A673 (cell line): Measurements from ENCODE around the gene CHRND. TPM values are rescaled to one million over a fixed set of nuclear protein-coding genes. Genes with fewer than 3 reads are reported as not detected.

Experiments
- BruUV-seq: library from RNA; stranded (reverse); fragments of 400-500 nt; replicated peaks from 2 replicates; lab custom pipeline; 2021; lab: Mats Ljungman, UMichigan
- CTCF ChIA-PET: fragments of 300-600 bp; sonication (Branson Sonifier 250); formaldehyde crosslinking; loops from one replicate; lab custom pipeline; 2022; ENCODE audit warnings: antibody characterized with exemption; lab: Charles Lee
- POLR2A ChIA-PET: fragments of 300-600 bp; sonication (Branson Sonifier 250); formaldehyde crosslinking; loops from one replicate; lab custom pipeline; 2022; ENCODE audit warnings: antibody characterized with exemption; ENCODE audit not compliant: low non-redundant PET; lab: Charles Lee
- DNase-seq: peaks from one replicate; pipeline ENCODE4 v3.0.0-alpha.2; 2015; ENCODE audit warnings: low spot score
- H3K27ac ChIP-seq: fragments of 200-600 bp; sonication (generic); 2 replicates; pipeline ENCODE4 v1.5.1; 2016; ENCODE audit warnings: mixed run types, low read depth, mild to moderate bottlenecking, mixed read lengths, antibody characterized with exemption, low read length; ENCODE audit not compliant: poor library complexity, severe bottlenecking
- H3K27me3 ChIP-seq: fragments of 200-600 bp; sonication (generic); replicated peaks from 2 replicates; pipeline ENCODE4 v1.6.1; 2017; ENCODE audit warnings: mixed run types, low read depth, mild to moderate bottlenecking, mixed read lengths, antibody characterized with exemption, low read length; ENCODE audit not compliant: insufficient read depth, poor library complexity
- H3K36me3 ChIP-seq: fragments of 200-600 bp; sonication (generic); 2 replicates; pipeline ENCODE4 v1.6.1; 2016; ENCODE audit warnings: mixed run types, mild to moderate bottlenecking, mixed read lengths, antibody characterized with exemption, low read length; ENCODE audit not compliant: insufficient read depth, poor library complexity, severe bottlenecking
- H3K4me1 ChIP-seq: fragments of 200-600 bp; sonication (generic); 2 replicates; pipeline ENCODE4 v1.6.1; 2017; ENCODE audit warnings: mixed run types, mild to moderate bottlenecking, mixed read lengths, antibody characterized with exemption, low read length; ENCODE audit not compliant: insufficient read depth, poor library complexity, severe bottlenecking
- H3K4me3 ChIP-seq: fragments of 200-600 bp; sonication (generic); 2 replicates; pipeline ENCODE4 v1.5.1; 2016; ENCODE audit warnings: low read depth, mixed run types, mild to moderate bottlenecking, mixed read lengths, low read length; ENCODE audit not compliant: poor library complexity, severe bottlenecking
- H3K9me3 ChIP-seq: fragments of 200-600 bp; sonication (generic); 2 replicates; pipeline ENCODE4 v1.6.1; 2016; ENCODE audit warnings: mixed run types, low read depth, mild to moderate bottlenecking, mixed read lengths, antibody characterized with exemption, low read length; ENCODE audit not compliant: poor library complexity, severe bottlenecking
- CTCF ChIP-seq: fragments of 300-800, 200-600 bp; sonication (generic); conservative IDR thresholded peaks from 2 replicates; pipeline ENCODE4 v1.5.1; 2017; ENCODE audit warnings: low read depth, mild to moderate bottlenecking, antibody characterized with exemption, low read length, moderate library complexity, mixed read lengths
- EZH2 ChIP-seq: fragments of 200-600 bp; sonication (generic); IDR thresholded peaks from 2 replicates; pipeline ENCODE4 v1.6.1; 2017; ENCODE audit warnings: borderline replicate concordance, low read depth, mild to moderate bottlenecking, mixed read lengths, antibody characterized with exemption, low read length; ENCODE audit not compliant: poor library complexity, severe bottlenecking
- intact Hi-C: fragments of 100-400 bp; cut with micrococcal nuclease; formaldehyde crosslinking; loops from one replicate; pipeline ENCODE4 v1.10.0; 2022; ENCODE audit not compliant: unreplicated experiment
- total RNA-seq: library from RNA; stranded (reverse); gene quantifications from 2 replicates; pipeline ENCODE4 v1.2.3, GENCODE V29; 2021

Gene CHRND
- total RNA-seq, 1 experiment from 2014 or later: not detected

- ChIA-PET POLR2A (no interaction called here), CTCF (no interaction called here)
- Histone ChIP-seq H3K27ac (no peak overlapping the region), H3K4me3 (no peak overlapping the region), H3K36me3 (no peaks in the 10 kb centered on the region), H3K9me3 (no peaks in the 10 kb centered on the region), H3K27me3 (peaks cover 31% of the 10 kb centered on the region), H3K4me1 (peaks cover 7% of the 10 kb centered on the region)
- TF ChIP-seq CTCF (no peak), EZH2 (no peak)
- BruUV-seq: no TSS peak
- intact Hi-C loops: no loop called here
- no peak for DNase-seq
Observed at GRCh38 chr2:232525199-232525598, 761 bp upstream of the CHRND start.

DNA sequence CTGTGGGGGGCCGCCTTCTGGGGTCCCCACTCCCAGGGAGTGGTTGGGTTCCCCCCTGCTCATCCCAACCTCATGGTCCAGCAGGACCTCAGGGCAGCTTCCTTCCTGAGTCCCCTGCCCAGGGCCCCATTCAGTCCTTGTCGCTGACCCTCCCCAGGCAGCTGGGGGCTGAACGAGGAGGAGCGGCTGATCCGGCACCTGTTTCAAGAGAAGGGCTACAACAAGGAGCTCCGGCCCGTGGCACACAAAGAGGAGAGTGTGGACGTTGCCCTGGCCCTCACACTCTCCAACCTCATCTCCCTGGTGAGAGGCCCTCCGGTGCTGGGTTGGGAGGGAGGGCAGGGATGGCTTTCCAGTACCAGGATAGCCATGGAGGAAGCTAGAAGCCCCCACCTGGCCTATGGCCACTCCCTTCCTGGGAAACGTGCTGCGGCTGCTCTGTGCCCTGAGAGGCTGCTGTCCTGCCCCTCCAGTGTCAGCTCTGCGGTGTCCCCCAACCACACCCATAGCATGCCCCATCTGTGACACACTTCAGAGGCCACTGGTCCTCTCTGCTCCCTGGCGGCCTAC, 497 bp downstream of the CHRND start:
- intact Hi-C loops: no loop called here
- CTCF ChIA-PET: interaction anchor here (0.6 kb wide), 1 partner anchor 22 kb away, joined by 3 read pairs; no protein-coding TSS in a partner anchor
- peaks cover 31% of the 10 kb centered on the region for H3K27me3 ChIP-seq

GRCh38 chr2:232527905-232528470, 2.0 kb downstream of the CHRND start:
- no TSS peak for BruUV-seq
- no peak for DNase-seq
- Histone ChIP-seq H3K9me3 (no peaks in the 10 kb centered on the region), H3K4me3 (no peak overlapping the region), H3K27ac (no peak overlapping the region), H3K36me3 (no peaks in the 10 kb centered on the region), H3K4me1 (no peaks in the 10 kb centered on the region), H3K27me3 (peaks cover 23% of the 10 kb centered on the region)
- POLR2A ChIA-PET: no interaction called here
- TF ChIP-seq EZH2 (no peak), CTCF (no peak)
- CTCF ChIA-PET: interaction anchor here (0.6 kb wide), 1 partner anchor 733 kb away, joined by 3 read pairs; no protein-coding TSS in a partner anchor
- intact Hi-C loops: no loop called here

More for the DNA sequence above, 497 bp downstream of the CHRND start:
- H3K4me3 ChIP-seq: no peak overlapping the region
- POLR2A ChIA-PET: no interaction called here
- DNase-seq: no peak
- H3K9me3 ChIP-seq: no peaks in the 10 kb centered on the region
- H3K36me3 ChIP-seq: no peaks in the 10 kb centered on the region
- TF ChIP-seq CTCF: no peak
- no peak for TF ChIP-seq EZH2
- H3K4me1 ChIP-seq: peaks cover 7% of the 10 kb centered on the region
- no peak overlapping the region for H3K27ac ChIP-seq
- no TSS peak for BruUV-seq
